Tracheal epithelial cell (primary cell): ENCODE measurements around the gene VWC2. TPM values are rescaled to one million over a fixed set of nuclear protein-coding genes. Genes with fewer than 3 reads are reported as not detected.

Experiments used
- total RNA-seq: library from RNA; depleted of rRNA; stranded (reverse); fragments of >200 nt; gene quantifications from 2 replicates; pipeline ENCODE4 v1.2.1, GENCODE V29; 2014

VWC2 gene
- not detected in 2 replicates for total RNA-seq

GRCh38 chr7:49773218-49773935 is at the start of gene VWC2:
Gene VWC2, plus strand, starts transcription at chr7:49773638. Its CDS starts 1,798 bp downstream, at chr7:49775436.

